Activated T-helper 2 cell treated with anti-CD3 and anti-CD28 coated beads, Interferon-gamma antibody, Interleukin-2, Interleukin-4, amounts not matched to agents 10 μg/mL and 5 μg/mL and 100 μg/mL, durations not matched to agents 14 hours and 24 hours and 36 hours (primary cell): Measurements from ENCODE around the gene CENPB. TPM values are rescaled to one million over a fixed set of nuclear protein-coding genes. Genes with fewer than 3 reads are reported as not detected.
A peak's percentile ranks its signal among the peaks of the same experiment; 100 is the strongest.
"Not testable (repeated sequence)": the region's sequence is repeated elsewhere in the genome, so short reads cannot be mapped to it uniquely, and the experiment has no call there.

Experiments used
- DNase-seq: peaks from one replicate; pipeline ENCODE4 v3.0.0; 2021; ENCODE audit warnings: low spot score
- H3K27ac Mint-ChIP-seq: one replicate; pipeline ENCODE4 v1.8.0; 2021; ENCODE audit warnings: mixed read lengths
- H3K27me3 Mint-ChIP-seq: one replicate; pipeline ENCODE4 v1.8.0; 2021; ENCODE audit warnings: low read depth, mixed read lengths
- H3K36me3 Mint-ChIP-seq: one replicate; pipeline ENCODE4 v1.8.0; 2021; ENCODE audit warnings: low read depth, mixed read lengths
- H3K4me1 Mint-ChIP-seq: one replicate; pipeline ENCODE4 v1.8.0; 2021; ENCODE audit warnings: low read depth, mixed read lengths
- H3K4me3 Mint-ChIP-seq: one replicate; pipeline ENCODE4 v1.8.0; 2021; ENCODE audit warnings: low read depth, mild to moderate bottlenecking, moderate library complexity, mixed read lengths
- H3K9me3 Mint-ChIP-seq: one replicate; pipeline ENCODE4 v1.8.0; 2021; ENCODE audit warnings: mixed read lengths
- intact Hi-C: fragments of 100-400 bp; cut with micrococcal nuclease; formaldehyde crosslinking; loops from one replicate; pipeline ENCODE4 v1.15.1; 2023
- total RNA-seq: library from RNA; stranded (reverse); gene quantifications from 2 replicates; pipeline ENCODE4 v1.2.3, GENCODE V29; 2022

CENPB gene
- total RNA-seq: 66.1 and 68.9 TPM in 2 replicates

GRCh38 chr20:3786665-3787323 lies at the start of gene CENPB:
CENPB (minus strand) TSS chr20:3786740; CDS start chr20:3786483, 257 bp downstream.
- Mint-ChIP-seq H3K4me3 (peak within 1 kb of the TSS; percentile 83), H3K27ac (peak within 1 kb of the TSS; percentile 8), H3K27me3 (no peaks in the 10 kb centered on the region), H3K36me3 (peaks cover 16% of the 10 kb centered on the region), H3K9me3 (no peaks in the 10 kb centered on the region), H3K4me1 (peaks cover 32% of the 10 kb centered on the region)
- peak; percentile 88 for DNase-seq
- intact Hi-C loops: loop anchor here (1.0 to 2.0 kb wide), 5 partner anchors 10 to 68 kb away; partner anchors contain the start of genes AP5S1, CDC25B and MAVS

- intact Hi-C loops: no loop called here
- Mint-ChIP-seq H3K9me3 (no peaks in the 10 kb centered on the region), H3K4me1 (peaks cover 11% of the 10 kb centered on the region), H3K27ac (no peak overlapping the region), H3K36me3 (no peaks in the 10 kb centered on the region), H3K27me3 (no peaks in the 10 kb centered on the region), H3K4me3 (no peak overlapping the region)
- DNase-seq: no peak
Observed at GRCh38 chr20:3836132-3836531, 49.6 kb upstream of the CENPB start.

GRCh38 chr20:3829891-3830290 lies 43.4 kb upstream of the CENPB start:
- H3K4me3 Mint-ChIP-seq, H3K9me3 Mint-ChIP-seq, H3K27me3 Mint-ChIP-seq, H3K27ac Mint-ChIP-seq, DNase-seq, intact Hi-C loops, H3K4me1 Mint-ChIP-seq: not testable (repeated sequence)
- H3K36me3 Mint-ChIP-seq: peaks cover 12% of the 10 kb centered on the region

- intact Hi-C loops: no loop called here
- Mint-ChIP-seq H3K27ac (no peak overlapping the region), H3K9me3 (no peaks in the 10 kb centered on the region), H3K36me3 (peaks cover 13% of the 10 kb centered on the region), H3K4me1 (no peaks in the 10 kb centered on the region), H3K4me3 (no peak overlapping the region), H3K27me3 (no peaks in the 10 kb centered on the region)
- DNase-seq: no peak
Observed at GRCh38 chr20:3828798-3829197, 42.3 kb upstream of the CENPB start.

GRCh38 chr20:3826420-3826819 lies 39.9 kb upstream of the CENPB start:
- intact Hi-C loops: no loop called here
- Mint-ChIP-seq H3K4me3 (no peak overlapping the region), H3K27ac (no peak overlapping the region), H3K4me1 (peaks cover 5% of the 10 kb centered on the region), H3K36me3 (peaks cover 26% of the 10 kb centered on the region), H3K27me3 (no peaks in the 10 kb centered on the region), H3K9me3 (no peaks in the 10 kb centered on the region)
- no peak for DNase-seq

- peaks cover 26% of the 10 kb centered on the region for H3K36me3 Mint-ChIP-seq
- H3K27me3 Mint-ChIP-seq: no peaks in the 10 kb centered on the region
- H3K4me1 Mint-ChIP-seq: peaks cover 5% of the 10 kb centered on the region
- H3K4me3 Mint-ChIP-seq: no peak overlapping the region
- intact Hi-C loops: no loop called here
- no peaks in the 10 kb centered on the region for H3K9me3 Mint-ChIP-seq
- H3K27ac Mint-ChIP-seq: no peak overlapping the region
- no peak for DNase-seq
Observed at GRCh38 chr20:3825526-3825925, 39.0 kb upstream of the CENPB start.

- H3K4me3 Mint-ChIP-seq: no peak overlapping the region
Observed at GRCh38 chr20:3823881-3824280, 37.3 kb upstream of the CENPB start.

GRCh38 chr20:3821996-3822395 lies 35.5 kb upstream of the CENPB start:
- Mint-ChIP-seq H3K4me1 (peaks cover 18% of the 10 kb centered on the region), H3K27ac (peak overlapping the region; percentile 94), H3K4me3 (peak overlapping the region; percentile 89), H3K36me3 (peaks cover 25% of the 10 kb centered on the region), H3K9me3 (no peaks in the 10 kb centered on the region), H3K27me3 (no peaks in the 10 kb centered on the region)
- intact Hi-C loops: no loop called here
- no peak for DNase-seq

More at GRCh38 chr20:3823881-3824280, 37.3 kb upstream of the CENPB start:
- no peak overlapping the region for H3K27ac Mint-ChIP-seq
- no peaks in the 10 kb centered on the region for H3K27me3 Mint-ChIP-seq
- H3K4me1 Mint-ChIP-seq: peaks cover 12% of the 10 kb centered on the region
- DNase-seq: no peak
- intact Hi-C loops: no loop called here
- H3K9me3 Mint-ChIP-seq: no peaks in the 10 kb centered on the region
- H3K36me3 Mint-ChIP-seq: peaks cover 26% of the 10 kb centered on the region

- H3K4me3 Mint-ChIP-seq: peak overlapping the region; percentile 89
Observed at GRCh38 chr20:3820901-3821727, 34.6 kb upstream of the CENPB start.

GRCh38 chr20:3820048-3820900 lies 33.7 kb upstream of the CENPB start, which contains the start of gene AP5S1:
AP5S1 (plus strand) TSS chr20:3820547; CDS start chr20:3822118, 1,571 bp downstream.
- Mint-ChIP-seq H3K4me1 (peaks cover 32% of the 10 kb centered on the region), H3K36me3 (peaks cover 19% of the 10 kb centered on the region), H3K27me3 (no peaks in the 10 kb centered on the region), H3K9me3 (no peaks in the 10 kb centered on the region), H3K4me3 (peak within 1 kb of the TSS; percentile 89), H3K27ac (peak within 1 kb of the TSS; percentile 94)
- intact Hi-C loops: loop anchor here (1.0 kb wide), 6 partner anchors 9 to 69 kb away; partner anchors contain the start of genes CDC25B, CENPB, MAVS and PANK2
- DNase-seq: peak; percentile 91

More at GRCh38 chr20:3820901-3821727, 34.6 kb upstream of the CENPB start:
- peak overlapping the region; percentile 94 for H3K27ac Mint-ChIP-seq
- peaks cover 21% of the 10 kb centered on the region for H3K36me3 Mint-ChIP-seq
- DNase-seq: no peak
- H3K27me3 Mint-ChIP-seq: no peaks in the 10 kb centered on the region
- no peaks in the 10 kb centered on the region for H3K9me3 Mint-ChIP-seq
- H3K4me1 Mint-ChIP-seq: peaks cover 25% of the 10 kb centered on the region
- intact Hi-C loops: loop anchor here (1.0 kb wide), 6 partner anchors 10 to 68 kb away; partner anchors contain the start of genes CDC25B, CENPB, MAVS and PANK2

- Mint-ChIP-seq H3K4me3 (peak overlapping the region; percentile 78), H3K36me3 (peaks cover 13% of the 10 kb centered on the region), H3K9me3 (no peaks in the 10 kb centered on the region), H3K27ac (peak overlapping the region; percentile 87), H3K4me1 (peaks cover 34% of the 10 kb centered on the region), H3K27me3 (no peaks in the 10 kb centered on the region)
- intact Hi-C loops: loop anchor here (1.0 to 10.0 kb wide), 7 partner anchors 8 to 265 kb away; partner anchors contain the start of genes CDC25B, CENPB, MAVS and PANK2
- no peak for DNase-seq
Observed at GRCh38 chr20:3819411-3820047, 33.0 kb upstream of the CENPB start.
